ENCODE measurements around the gene PTPRG.
A peak's percentile ranks its signal among the peaks of the same experiment; 100 is the strongest.

The PTPRG gene

DNA sequence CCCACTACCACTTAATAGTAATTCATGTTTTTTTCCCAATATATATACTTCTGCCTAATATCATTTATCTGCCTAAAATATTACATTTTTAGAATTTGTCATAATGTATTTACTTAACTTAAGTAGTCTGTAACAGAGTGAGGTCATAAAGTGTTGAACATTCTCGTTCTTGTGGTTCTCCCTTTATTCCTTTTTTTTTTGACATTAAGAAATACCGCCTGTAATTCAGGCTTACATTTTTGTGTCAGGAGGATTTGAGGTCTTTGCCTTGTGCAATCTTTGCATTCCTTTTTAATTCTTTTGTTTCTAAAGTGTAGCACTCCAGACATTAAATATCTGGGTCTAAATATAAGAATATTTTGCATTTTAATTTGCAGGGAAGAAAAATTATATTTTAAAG, 315.4 kb downstream of the PTPRG start:
- no peak for DNase-seq

DNA sequence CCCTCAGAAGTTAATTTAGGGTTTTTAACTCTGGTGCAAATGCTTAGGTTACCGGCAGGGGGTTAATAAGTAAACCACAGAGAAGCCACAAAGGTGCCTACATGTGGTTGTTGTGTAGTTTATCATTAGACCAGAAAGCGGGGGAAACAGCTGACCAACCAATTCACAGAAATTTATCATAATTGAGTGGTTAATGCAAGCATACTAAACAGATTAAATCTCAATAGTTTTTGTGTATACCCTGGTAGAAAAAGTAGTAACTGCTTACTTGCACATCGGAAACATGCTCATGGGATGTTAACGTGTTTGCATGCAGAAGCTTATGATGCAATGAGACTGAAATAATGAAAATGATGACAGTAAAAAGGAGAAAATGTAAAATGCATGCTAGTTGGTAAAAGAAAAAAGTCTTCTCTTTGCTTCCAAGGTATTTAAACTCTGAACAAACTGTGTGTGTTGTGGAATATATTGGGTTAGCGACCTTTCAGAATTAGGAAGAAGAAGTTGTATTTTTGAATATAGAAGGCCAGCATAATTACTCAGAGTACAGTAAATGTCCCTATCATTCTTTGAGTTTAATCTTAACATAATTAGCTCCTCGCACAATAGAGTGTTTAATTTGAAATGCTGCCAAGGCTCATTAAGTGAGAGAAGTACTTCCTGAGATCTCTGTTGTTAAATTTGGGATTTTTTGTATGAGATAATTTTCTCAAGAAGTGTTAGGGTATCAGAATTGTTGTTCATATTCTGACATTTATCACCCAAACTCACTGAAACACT, 316.2 kb downstream of the PTPRG start:
- peak; percentile 53 for DNase-seq

DNA sequence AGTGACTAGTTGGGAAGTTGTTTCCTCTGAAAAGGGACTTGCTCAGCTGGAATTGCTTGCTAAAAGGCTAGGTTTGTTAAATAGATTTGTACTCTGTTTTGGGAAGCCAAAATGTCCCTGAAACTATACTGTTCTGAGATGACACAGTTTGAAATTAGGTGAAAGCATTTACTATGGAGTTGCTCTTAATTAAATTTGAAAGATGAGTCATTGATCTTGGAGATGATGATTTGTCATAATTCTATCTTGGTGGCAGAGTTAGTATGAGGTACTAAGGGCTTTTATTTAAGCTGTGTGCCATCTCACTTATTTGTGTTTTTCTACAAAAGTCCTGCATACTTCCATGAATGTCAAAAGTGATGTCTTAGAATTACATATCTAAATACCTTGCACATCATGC, 320.9 kb downstream of the PTPRG start:
- DNase-seq = no peak

DNA sequence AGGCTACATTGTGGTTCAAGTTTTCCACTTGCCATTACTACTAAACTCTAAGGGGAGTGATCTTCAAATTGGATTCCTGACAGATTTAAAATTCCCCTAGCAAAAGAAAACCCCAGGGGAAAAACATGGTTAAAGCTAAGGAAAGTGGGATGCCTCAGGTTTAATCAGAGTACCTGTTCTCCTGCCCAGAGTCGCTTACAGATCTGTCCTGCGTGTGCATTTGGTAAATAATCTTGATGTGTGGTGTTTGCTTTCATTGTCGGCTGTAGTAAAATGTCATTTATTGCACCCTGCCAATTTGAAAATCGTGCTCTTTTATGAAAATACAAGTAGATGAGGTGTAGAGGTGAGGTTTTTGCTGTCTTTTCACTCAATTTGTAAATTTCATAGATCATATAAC, 323.4 kb downstream of the PTPRG start:
- DNase-seq = no peak

DNA sequence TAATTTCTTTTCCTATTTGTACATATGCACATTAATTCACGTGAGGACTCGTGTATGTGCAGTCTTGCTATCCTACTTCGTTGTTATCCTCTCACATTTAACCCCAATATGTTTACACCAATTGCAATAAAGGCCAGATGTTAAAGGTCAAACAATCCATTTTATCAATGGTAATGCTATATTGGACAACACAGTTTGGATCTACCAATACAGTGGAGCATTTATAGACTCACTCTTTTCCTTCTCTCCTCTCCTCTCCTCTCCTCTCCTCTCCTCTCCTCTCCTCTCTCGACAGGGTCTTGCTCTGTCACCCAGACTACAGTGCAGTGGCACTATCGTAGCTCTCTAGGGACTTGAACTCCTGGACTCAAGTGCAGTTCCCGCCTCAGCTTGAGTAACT, 324.0 kb downstream of the PTPRG start:
- DNase-seq = no peak

DNA sequence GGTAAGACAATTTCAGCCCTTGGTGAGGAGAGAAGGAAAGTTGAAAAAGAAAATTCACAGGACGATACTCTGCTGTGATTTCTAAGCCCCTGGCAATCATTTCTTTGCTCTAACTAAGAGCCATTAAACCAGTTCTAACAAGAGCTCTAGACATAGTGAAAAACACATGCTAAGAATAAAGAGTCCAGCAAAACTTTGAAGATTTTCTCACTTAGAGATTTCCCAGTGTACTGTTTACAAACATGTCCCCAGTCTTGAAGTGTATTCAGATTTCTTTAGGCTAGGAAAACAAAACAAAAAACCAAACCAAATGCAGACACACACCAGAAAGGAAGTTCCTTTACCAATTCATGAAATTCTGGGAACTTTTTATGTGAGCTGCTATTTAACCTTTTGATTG, 325.8 kb downstream of the PTPRG start:
- no peak for DNase-seq

DNA sequence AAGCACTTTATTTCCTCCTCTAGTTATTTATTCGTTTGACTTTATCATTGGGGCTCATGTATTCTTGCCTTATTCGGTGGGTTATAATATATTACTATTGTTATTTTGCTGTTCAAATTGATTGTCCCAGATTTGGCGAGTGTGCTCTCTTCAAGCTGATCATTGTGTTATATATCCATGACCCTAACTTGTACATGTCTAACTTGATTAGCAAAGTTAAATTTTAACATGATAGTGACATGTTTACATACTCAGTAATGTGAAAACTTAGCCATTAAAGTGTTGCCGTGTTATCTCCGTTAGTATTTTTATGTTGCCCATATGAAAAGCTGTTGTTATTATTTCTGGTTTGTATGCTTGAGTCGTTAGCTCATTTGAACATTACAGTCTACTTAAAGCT, 327.9 kb downstream of the PTPRG start:
- DNase-seq = no peak

DNA sequence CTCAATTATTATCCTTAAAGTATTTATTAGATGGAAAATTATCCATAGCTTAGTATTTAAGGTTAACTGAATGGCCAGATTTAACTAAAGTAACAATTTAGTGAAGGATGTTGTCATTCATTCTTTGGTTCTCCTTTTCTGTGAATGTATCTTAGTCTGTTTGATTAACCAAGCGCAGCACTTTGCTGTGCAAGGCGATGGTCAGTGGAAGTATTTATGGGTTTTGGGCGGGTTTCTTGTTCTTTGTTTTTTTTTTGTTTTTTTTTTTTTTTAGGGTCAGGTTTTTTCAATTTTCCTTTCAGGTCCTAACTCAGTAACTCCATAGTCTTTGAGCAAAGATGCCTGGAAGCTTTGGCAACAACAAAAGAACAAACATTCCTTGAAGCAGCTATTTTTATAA, 328.8 kb downstream of the PTPRG start:
- DNase-seq = no peak

DNA sequence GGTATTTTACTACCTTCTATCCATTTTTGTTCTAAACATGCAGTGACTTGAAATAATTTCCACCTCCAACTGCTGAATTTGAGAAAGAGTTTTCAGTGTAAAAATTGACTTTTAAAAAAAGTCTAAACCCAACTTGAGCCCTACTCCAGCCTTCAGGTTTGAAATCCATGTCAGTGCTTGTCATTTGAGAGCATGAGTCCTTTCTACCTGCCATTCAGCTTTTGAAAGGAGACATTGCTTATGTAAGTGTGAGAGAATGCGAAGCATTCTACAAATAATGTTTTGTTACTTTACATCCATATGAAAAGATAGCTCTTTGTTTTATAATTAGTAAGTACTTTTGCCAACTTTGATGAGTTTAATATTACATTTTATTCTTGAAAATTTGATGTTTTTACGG, 329.2 kb downstream of the PTPRG start:
- DNase-seq = no peak

DNA sequence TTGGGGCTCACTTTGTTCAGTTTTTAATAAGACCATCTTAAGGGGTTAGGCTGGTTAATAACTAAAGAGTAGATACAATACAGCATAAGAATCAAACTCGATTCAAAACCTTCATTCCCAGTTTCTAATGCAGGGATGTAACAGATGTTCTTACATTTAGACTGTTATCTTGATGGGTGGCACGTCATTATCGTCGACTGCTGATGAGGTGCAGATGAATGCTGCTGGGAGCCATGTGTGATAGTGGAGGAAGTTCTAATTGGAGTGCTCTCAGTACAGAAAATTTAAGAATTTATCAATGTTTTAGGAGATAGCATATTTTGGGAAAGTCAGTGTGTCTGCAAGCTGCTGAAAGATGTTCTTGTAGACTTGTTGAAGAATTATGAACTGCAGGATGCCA, 331.5 kb downstream of the PTPRG start:
- DNase-seq = no peak

DNA sequence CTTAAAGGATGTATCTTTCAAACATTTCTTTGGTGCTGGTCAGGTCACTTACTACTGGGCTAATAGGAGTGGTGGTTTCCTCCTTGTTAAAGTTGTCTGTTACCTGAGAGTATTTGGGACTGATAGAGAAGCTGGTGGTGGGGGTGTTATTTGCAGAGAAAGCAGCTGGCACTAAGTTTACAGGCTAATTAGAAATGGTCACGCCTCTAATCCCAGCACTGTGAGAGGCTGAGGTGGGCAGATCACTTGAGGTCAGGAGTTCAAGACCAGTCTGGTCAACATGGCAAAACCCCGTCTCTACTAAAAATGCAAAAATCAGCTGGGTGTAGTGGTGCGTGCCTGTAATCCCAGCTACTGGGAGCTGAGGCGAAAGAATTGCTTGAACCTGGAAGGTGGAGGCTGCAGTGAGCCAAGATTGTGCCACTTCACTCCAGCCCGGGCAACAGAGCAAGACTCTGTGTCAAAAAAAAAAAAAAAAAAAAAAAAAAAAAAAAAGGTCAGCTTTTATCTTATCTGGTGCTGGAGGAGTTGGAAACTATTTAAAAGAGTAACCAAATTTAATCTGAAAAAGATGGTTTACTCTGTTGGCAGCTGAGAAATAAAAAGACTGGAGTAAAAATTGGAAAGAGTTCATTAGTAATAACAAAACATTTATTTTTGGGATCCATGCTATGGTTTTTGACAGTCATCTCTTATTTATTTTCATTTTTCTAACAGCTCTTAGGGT, 332.6 kb downstream of the PTPRG start:
- no peak for DNase-seq

DNA sequence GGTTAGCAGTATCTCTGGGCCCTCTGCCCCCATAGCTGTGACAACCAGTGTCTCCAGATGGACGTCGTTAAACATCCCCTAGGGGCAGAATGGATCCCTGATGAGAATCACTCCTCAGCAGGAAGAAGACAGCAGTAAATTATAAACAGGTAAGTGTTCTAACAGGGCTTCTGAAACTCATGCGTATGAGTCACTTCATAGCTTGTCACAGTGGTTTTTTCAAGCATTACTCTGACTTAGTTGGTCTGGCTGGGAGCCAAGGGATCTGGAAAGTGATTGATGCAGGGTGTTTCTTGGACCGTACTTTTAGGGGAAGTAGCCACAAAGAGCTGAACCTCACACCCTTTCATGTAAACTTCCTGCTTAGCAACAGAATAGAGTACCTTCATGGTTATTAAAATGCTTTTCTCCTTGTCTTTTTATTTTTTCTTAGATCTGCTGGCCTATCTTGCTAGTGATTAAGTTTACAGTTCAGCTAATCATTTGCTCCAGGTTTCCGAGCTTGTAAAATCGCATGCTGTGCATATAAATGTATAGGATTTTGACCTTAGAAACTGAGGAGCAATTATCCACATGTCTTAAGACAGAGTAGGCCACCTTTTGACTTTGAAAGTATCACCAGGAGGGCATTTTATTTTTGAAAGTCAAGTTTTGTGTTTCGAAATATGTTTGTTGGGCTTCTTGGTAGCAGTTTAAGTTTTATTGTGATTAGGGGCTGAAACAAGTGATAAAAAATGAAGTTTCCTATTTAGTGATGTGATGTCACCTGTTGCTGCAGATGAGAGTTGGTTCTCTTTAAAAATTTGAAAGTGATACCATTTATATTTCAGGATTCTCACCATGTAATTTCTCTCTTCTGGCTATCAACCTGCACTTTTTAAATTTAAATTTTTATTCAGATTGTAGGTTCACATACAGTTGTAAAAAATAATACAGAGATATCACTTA, 333.9 kb downstream of the PTPRG start:
- no peak for DNase-seq

DNA sequence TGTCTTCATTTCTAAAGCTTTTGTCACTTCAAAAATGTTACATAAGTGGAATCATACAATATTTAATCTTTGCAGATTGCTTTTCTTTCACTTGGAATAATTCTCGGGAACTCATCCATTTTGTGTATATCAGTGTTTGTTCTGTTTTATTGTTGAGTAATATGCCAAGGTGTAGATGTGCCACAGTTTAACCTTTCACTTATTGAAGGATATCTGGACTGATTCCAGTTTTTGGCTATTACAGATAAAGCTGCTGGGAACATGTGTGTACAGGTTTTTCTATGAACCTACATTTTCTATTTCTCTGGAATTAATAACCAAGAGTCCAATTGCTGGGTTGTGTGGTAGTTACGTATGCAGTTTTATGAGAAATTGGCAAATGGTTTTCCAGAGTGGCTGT, 334.9 kb downstream of the PTPRG start:
- DNase-seq = no peak

DNA sequence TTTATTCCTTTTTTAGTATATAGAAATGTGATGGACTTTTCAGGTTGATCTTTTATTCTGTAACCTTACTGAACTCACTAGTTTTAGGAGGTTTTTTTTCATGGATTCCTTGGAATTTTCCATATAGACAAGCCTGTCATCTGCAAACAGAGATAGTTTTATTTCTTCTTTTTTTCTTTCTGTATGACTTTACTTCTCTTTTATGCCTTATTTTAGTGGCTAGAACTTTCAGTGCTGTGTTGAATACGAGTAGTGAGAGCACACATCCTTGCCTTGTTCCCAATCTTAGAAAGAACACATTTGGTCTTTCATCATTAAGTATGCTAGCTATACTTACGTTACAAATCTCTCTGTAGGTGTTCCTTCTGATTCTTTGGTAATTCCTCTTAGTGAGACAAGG, 336.5 kb downstream of the PTPRG start:
- no peak for DNase-seq

DNA sequence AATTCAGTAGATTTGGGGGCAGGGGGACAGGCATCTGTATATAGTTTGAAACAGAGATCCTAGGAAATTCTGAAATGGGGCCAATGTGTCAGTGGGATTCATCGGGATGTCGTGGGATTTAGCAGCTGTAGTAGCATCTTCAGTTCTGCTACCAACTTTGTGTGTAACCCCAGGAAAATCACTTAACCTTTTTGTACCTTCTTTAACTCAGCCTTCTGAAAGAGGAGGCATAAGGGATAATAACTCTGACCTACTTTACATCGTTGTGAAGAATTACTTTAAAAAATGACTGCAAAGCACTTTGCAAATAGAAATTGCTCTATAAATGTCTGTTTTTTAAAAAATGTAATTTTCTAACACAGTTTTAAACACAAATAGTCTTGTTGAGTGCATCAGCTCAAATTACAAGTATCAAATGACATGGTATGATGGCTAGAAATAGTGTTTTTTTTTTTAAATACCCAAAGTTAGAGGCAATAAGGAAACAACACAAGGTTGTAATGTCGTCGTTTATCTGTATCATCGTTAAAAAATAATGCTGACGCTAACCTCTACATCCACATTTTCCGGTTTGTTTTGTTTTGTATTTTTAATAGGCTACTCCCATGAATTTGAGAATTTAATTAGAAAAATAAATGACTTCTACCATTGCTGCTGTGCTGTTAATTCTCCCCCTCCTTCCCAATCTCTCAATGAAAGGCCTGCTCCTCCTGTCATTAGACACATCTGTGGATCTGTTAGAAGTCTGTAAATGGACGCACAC, 338.5 kb downstream of the PTPRG start:
- DNase-seq = no peak

DNA sequence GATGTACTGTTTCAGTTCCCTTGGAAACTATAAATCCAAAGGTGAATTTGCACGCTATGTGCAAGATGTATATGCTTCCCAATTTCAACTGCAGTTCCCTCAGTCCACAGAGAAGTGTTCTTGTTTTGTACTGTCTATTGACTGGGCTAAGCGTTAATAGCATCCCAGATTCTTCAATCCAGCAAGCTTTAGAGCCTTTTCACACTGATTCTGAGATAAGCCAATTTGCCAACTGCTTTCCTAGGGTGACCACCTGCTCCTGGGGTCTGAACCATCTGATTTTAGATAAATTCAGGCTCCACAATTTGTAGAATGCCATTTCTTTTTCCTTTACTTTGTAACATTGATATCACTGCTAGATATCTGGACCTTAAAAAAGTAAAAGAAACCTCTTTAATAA, 340.1 kb downstream of the PTPRG start:
- no peak for DNase-seq

DNA sequence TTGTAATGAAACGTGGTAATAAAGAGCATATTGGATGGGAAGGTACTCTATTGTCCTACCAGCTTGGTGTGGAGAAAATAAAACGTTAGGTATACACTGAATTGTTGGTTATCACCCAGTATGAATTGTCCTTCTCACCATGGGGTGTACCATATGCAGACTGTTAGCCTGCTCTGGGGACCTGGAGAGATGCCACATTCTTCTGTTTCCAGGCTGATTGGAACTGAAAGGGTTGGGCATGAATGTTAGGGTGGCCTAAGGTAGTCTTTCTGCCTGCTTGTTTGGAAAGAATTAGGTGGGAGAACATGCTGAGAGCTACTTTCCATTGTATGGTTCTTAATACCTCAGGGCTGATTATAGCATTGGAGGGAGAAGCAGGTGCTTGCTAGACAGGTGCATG, 340.6 kb downstream of the PTPRG start:
- peak; percentile 59 for DNase-seq

DNA sequence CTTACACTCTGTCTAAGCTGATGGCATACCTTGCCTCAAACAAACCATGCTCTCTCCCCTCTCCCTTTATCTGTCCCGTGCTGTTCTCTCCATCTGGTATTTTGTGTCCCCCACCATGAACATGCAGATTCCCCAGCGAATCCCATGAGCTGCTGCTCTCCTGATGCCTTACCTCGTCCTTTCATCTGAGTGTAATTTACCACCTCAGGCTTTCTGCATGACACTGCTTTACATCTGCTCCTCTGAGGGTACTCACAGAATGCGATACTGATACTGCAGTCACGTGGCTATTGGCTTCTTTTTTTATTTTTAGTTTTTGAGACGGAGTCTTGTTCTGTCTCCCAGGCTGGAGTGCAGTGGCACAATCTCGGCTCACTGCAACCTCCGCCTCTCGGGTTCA, 341.7 kb downstream of the PTPRG start:
- DNase-seq = no peak

DNA sequence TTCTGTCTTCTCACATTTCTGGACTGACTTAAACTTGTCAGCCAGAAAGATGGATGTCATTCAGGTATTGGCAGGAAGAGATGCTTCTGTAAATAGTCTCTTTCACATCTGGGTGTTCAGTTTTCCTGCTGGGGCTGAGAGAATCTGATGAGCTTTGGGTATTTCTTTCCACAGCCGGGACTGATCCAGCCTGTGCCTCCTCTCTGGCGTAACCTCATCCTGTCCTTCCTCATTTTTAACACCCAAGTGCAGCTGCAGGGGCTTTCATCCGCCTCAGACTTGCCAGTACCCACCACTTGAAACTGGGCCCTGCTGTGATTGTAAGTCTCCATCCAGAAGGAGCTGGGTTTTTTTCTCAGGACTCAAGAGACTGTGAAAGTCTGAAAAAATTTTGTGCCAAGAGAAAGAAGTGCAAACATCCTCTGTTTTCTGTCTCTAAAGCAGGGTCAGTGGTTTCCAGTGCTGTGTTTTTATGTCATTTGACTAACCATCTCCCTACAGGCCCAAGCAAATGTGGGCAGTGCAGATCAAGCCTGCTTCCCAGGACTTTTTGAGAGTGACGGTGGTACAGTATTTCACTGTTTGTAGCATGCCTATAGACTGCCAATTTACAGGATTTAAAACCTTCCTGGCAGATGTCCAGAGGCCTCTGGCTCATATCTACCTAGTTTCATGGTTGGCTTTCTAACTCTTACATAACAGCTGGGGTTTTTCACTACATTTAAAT, 342.7 kb downstream of the PTPRG start:
- no peak for DNase-seq

DNA sequence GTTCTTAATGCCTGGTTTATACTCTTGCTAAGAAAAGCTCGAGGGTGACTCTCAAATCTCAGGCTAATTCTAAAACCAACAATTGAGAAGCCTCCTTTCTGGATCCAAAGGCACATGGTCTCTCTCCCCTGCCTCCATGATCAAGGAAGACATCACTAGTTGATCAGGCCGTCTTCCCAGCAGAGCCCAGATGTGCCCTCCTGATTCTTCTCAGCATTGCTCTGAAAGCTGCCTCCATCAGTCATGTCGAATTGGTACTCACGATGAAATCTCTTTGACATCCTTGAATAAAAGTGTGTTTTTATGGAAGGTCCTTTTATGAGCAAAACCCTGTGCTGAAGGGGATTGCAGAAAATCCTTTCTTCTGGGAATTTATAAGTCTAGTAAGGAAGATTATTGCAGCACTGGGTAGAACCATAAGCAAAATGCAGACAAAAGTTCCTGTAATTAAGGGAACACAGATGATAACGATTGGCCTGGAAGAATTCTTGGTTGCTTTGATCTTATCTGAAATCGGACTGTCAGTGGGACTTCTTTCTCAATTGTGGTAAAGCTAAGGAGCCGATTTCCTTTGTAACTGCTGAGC, 345.9 kb downstream of the PTPRG start:
- no peak for DNase-seq

DNA sequence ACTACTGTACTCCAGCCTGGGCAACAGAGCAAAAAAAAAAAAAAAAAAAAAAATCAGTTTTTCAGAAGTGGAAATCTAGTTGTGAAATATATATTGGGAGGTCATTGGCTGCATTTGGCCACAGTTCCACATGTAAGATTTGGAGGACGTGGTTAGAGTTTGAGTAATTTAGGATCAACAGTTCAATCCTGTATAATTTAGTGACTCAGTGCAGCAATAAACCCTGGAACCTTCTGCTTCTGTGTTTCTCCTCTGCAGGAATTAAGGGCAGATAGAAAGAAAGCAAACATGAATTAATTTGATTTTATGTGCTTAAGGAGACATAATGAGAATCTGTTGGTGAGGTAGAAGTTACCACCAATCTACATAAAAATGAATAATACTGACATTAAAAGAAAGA, 347.0 kb downstream of the PTPRG start:
- no peak for DNase-seq

DNA sequence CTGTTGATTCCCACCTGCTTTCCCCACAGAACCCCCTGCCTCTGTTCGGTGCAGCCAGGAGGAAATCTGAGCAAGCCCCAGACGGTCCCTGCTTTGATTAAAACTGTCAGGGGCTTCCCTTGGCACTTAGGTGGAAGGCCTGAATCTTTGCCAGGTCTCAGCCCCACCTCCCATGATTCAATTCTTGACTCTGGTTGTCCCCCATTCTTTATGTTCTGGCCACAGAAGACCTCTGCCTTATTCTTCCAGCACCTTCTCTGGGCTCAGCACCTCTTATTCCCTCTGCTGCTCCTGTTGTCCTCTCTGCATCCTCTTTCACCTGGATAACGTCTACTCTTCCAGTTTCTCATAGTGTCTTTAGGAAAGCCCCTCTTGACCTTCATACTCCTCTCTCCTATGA, 349.4 kb downstream of the PTPRG start:
- no peak for DNase-seq

Measured in NCI-H1436 (cell line).